A673 (cell line): ENCODE measurements around the gene TTLL6. TPM values are rescaled to one million over a fixed set of nuclear protein-coding genes. Genes with fewer than 3 reads are reported as not detected.

Experiments used
- BruUV-seq: library from RNA; stranded (reverse); fragments of 400-500 nt; replicated peaks from 2 replicates; lab custom pipeline; 2021; lab: Mats Ljungman, UMichigan
- CTCF ChIA-PET: fragments of 300-600 bp; sonication (Branson Sonifier 250); formaldehyde crosslinking; loops from one replicate; lab custom pipeline; 2022; ENCODE audit warnings: antibody characterized with exemption; lab: Charles Lee
- POLR2A ChIA-PET: fragments of 300-600 bp; sonication (Branson Sonifier 250); formaldehyde crosslinking; loops from one replicate; lab custom pipeline; 2022; ENCODE audit warnings: antibody characterized with exemption; ENCODE audit not compliant: low non-redundant PET; lab: Charles Lee
- DNase-seq: peaks from one replicate; pipeline ENCODE4 v3.0.0-alpha.2; 2015; ENCODE audit warnings: low spot score
- H3K27ac ChIP-seq: fragments of 200-600 bp; sonication (generic); 2 replicates; pipeline ENCODE4 v1.5.1; 2016; ENCODE audit warnings: mixed run types, low read depth, mild to moderate bottlenecking, mixed read lengths, antibody characterized with exemption, low read length; ENCODE audit not compliant: poor library complexity, severe bottlenecking
- H3K27me3 ChIP-seq: fragments of 200-600 bp; sonication (generic); replicated peaks from 2 replicates; pipeline ENCODE4 v1.6.1; 2017; ENCODE audit warnings: mixed run types, low read depth, mild to moderate bottlenecking, mixed read lengths, antibody characterized with exemption, low read length; ENCODE audit not compliant: insufficient read depth, poor library complexity
- H3K36me3 ChIP-seq: fragments of 200-600 bp; sonication (generic); 2 replicates; pipeline ENCODE4 v1.6.1; 2016; ENCODE audit warnings: mixed run types, mild to moderate bottlenecking, mixed read lengths, antibody characterized with exemption, low read length; ENCODE audit not compliant: insufficient read depth, poor library complexity, severe bottlenecking
- H3K4me1 ChIP-seq: fragments of 200-600 bp; sonication (generic); 2 replicates; pipeline ENCODE4 v1.6.1; 2017; ENCODE audit warnings: mixed run types, mild to moderate bottlenecking, mixed read lengths, antibody characterized with exemption, low read length; ENCODE audit not compliant: insufficient read depth, poor library complexity, severe bottlenecking
- H3K4me3 ChIP-seq: fragments of 200-600 bp; sonication (generic); 2 replicates; pipeline ENCODE4 v1.5.1; 2016; ENCODE audit warnings: low read depth, mixed run types, mild to moderate bottlenecking, mixed read lengths, low read length; ENCODE audit not compliant: poor library complexity, severe bottlenecking
- H3K9me3 ChIP-seq: fragments of 200-600 bp; sonication (generic); 2 replicates; pipeline ENCODE4 v1.6.1; 2016; ENCODE audit warnings: mixed run types, low read depth, mild to moderate bottlenecking, mixed read lengths, antibody characterized with exemption, low read length; ENCODE audit not compliant: poor library complexity, severe bottlenecking
- EZH2 ChIP-seq: fragments of 200-600 bp; sonication (generic); IDR thresholded peaks from 2 replicates; pipeline ENCODE4 v1.6.1; 2017; ENCODE audit warnings: borderline replicate concordance, low read depth, mild to moderate bottlenecking, mixed read lengths, antibody characterized with exemption, low read length; ENCODE audit not compliant: poor library complexity, severe bottlenecking
- intact Hi-C: fragments of 100-400 bp; cut with micrococcal nuclease; formaldehyde crosslinking; loops from one replicate; pipeline ENCODE4 v1.10.0; 2022; ENCODE audit not compliant: unreplicated experiment
- total RNA-seq: library from RNA; stranded (reverse); gene quantifications from 2 replicates; pipeline ENCODE4 v1.2.3, GENCODE V29; 2021
- TF ChIP-seq, protein P1 (sequence below): fragments of 300-800, 200-600 bp; sonication (generic); conservative IDR thresholded peaks from 2 replicates; pipeline ENCODE4 v1.5.1; 2017; ENCODE audit warnings: low read depth, mild to moderate bottlenecking, antibody characterized with exemption, low read length, moderate library complexity, mixed read lengths

The TTLL6 gene
- total RNA-seq, 1 experiment from 2014 or later = 2.3 TPM

DNA sequence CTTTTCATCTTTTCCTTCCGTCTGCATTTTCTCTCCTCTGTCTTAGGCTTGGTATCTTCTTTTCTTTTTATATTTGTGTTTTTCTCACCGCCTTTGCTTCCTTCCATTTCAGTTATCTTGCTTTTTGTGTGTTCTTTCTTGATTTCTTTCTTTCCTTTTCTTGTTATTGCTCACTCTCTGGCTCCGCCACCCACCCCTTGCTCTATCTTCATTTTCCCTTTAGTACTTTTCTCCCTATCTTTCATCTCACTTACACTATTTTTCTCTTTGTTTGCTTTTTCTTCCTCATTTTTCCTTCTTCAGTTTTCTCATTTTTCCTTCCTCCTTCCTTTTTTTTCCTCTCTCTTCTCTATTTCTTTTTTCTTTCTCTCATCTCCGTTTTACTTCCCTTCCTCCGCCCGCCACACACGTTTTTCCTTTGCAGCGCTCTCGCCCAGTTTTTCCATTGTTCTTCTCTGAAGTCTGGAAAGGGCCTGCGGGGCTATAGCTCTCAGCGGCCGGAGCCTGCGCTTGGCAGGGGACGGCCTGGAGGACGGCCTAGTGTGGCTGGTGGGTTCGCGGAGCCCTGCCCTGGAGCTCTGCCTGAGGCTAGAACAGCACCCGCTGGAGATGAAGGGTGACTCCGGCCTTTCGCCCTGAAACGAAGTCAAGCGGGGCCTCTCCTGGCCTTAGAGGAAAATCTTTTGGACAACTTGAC is 83.2 kb downstream of the TTLL6 start:
- intact Hi-C loops = no loop called here
- Histone ChIP-seq H3K4me1 (peaks cover 16% of the 10 kb centered on the region), H3K9me3 (no peaks in the 10 kb centered on the region), H3K27me3 (no peaks in the 10 kb centered on the region), H3K4me3 (no peak overlapping the region), H3K27ac (no peak overlapping the region), H3K36me3 (no peaks in the 10 kb centered on the region)
- no TSS peak for BruUV-seq
- TF ChIP-seq, protein P1, sequence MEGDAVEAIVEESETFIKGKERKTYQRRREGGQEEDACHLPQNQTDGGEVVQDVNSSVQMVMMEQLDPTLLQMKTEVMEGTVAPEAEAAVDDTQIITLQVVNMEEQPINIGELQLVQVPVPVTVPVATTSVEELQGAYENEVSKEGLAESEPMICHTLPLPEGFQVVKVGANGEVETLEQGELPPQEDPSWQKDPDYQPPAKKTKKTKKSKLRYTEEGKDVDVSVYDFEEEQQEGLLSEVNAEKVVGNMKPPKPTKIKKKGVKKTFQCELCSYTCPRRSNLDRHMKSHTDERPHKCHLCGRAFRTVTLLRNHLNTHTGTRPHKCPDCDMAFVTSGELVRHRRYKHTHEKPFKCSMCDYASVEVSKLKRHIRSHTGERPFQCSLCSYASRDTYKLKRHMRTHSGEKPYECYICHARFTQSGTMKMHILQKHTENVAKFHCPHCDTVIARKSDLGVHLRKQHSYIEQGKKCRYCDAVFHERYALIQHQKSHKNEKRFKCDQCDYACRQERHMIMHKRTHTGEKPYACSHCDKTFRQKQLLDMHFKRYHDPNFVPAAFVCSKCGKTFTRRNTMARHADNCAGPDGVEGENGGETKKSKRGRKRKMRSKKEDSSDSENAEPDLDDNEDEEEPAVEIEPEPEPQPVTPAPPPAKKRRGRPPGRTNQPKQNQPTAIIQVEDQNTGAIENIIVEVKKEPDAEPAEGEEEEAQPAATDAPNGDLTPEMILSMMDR = no peak
- no peak for TF ChIP-seq EZH2
- DNase-seq = no peak
- ChIA-PET POLR2A (no interaction called here), CTCF (interaction anchor here (1.0 kb wide), 1 partner anchor 9 kb away, joined by 3 read pairs; no protein-coding TSS in a partner anchor)

- Histone ChIP-seq H3K27me3 (no peaks in the 10 kb centered on the region), H3K27ac (no peak overlapping the region), H3K9me3 (no peaks in the 10 kb centered on the region), H3K4me3 (no peak overlapping the region), H3K36me3 (no peaks in the 10 kb centered on the region), H3K4me1 (peaks cover 16% of the 10 kb centered on the region)
- BruUV-seq = no TSS peak
- intact Hi-C loops = no loop called here
- POLR2A ChIA-PET = no interaction called here
- CTCF ChIA-PET = interaction anchor here (1.0 kb wide), 1 partner anchor 8 kb away, joined by 3 read pairs; no protein-coding TSS in a partner anchor
- TF ChIP-seq EZH2 = no peak
- TF ChIP-seq, protein P1 = no peak
- no peak for DNase-seq
These were observed 84.1 kb downstream of the TTLL6 start for GRCh38 chr17:48732688-48733629.

- ChIA-PET CTCF (no interaction called here), POLR2A (interaction anchor here (0.7 kb wide), 2 partner anchors 15 to 26 kb away, joined by 9 to 10 read pairs; no protein-coding TSS in a partner anchor)
- Histone ChIP-seq H3K27ac (no peak overlapping the region), H3K9me3 (no peaks in the 10 kb centered on the region), H3K36me3 (no peaks in the 10 kb centered on the region), H3K27me3 (no peaks in the 10 kb centered on the region), H3K4me3 (no peak overlapping the region), H3K4me1 (peaks cover 20% of the 10 kb centered on the region)
- BruUV-seq = no TSS peak
- TF ChIP-seq, protein P1 = no peak
- no peak for TF ChIP-seq EZH2
- intact Hi-C loops = no loop called here
- no peak for DNase-seq
These were observed 85.7 kb downstream of the TTLL6 start for GRCh38 chr17:48731355-48731754.
